GM18526 (cell line): Measurements from ENCODE around the gene OR13J1.

ENCODE experiments used
- POLR2A ChIP-seq: IDR thresholded peaks from 3 replicates; pipeline ENCODE4 v1.6.1; 2011; ENCODE audit not compliant: insufficient read length; ENCODE audit errors: extremely low read depth

OR13J1 gene

GRCh38 chr9:35829084-35829763, 41.0 kb downstream of the OR13J1 start, which contains the start of gene TMEM8B:
Gene TMEM8B, plus strand, starts transcription at chr9:35829228. Its CDS starts 220 bp downstream, at chr9:35829448.
- peak; percentile 41 for TF ChIP-seq POLR2A

GRCh38 chr9:35828716-35829083, 41.5 kb downstream of the OR13J1 start, which contains the start of gene FAM221B:
Gene FAM221B, minus strand, starts transcription at chr9:35828732. Its CDS starts 2,571 bp downstream, at chr9:35826161.
- no peak for TF ChIP-seq POLR2A

GRCh38 chr9:35827486-35827885, 42.7 kb downstream of the OR13J1 start:
- TF ChIP-seq POLR2A = no peak

- no peak for TF ChIP-seq POLR2A
These were observed 44.0 kb downstream of the OR13J1 start for GRCh38 chr9:35826071-35826701.

GRCh38 chr9:35822926-35823325, 47.3 kb downstream of the OR13J1 start:
- TF ChIP-seq POLR2A = no peak

GRCh38 chr9:35820076-35820475, 50.1 kb downstream of the OR13J1 start:
- no peak for TF ChIP-seq POLR2A
